ENCODE data around the gene MCF2L.

MCF2L gene

GRCh38 chr13:113122550-113123225 lies 153.7 kb downstream of the MCF2L start, which contains the start of gene F10:
TSS of gene F10 (plus strand) at chr13:113122799. CDS start at chr13:113122856, 57 bp downstream.
- DNase-seq (ENCODE audit: low read depth in 1 of 2, low spot score in 1 of 2): no peak

GRCh38 chr13:113123226-113124201 lies 154.5 kb downstream of the MCF2L start:
- no peak for DNase-seq (ENCODE audit: low read depth in 1 of 2, low spot score in 1 of 2)

GRCh38 chr13:113124211-113124970 lies 155.4 kb downstream of the MCF2L start:
- no peak for DNase-seq (ENCODE audit: low read depth in 1 of 2, low spot score in 1 of 2)

DNA sequence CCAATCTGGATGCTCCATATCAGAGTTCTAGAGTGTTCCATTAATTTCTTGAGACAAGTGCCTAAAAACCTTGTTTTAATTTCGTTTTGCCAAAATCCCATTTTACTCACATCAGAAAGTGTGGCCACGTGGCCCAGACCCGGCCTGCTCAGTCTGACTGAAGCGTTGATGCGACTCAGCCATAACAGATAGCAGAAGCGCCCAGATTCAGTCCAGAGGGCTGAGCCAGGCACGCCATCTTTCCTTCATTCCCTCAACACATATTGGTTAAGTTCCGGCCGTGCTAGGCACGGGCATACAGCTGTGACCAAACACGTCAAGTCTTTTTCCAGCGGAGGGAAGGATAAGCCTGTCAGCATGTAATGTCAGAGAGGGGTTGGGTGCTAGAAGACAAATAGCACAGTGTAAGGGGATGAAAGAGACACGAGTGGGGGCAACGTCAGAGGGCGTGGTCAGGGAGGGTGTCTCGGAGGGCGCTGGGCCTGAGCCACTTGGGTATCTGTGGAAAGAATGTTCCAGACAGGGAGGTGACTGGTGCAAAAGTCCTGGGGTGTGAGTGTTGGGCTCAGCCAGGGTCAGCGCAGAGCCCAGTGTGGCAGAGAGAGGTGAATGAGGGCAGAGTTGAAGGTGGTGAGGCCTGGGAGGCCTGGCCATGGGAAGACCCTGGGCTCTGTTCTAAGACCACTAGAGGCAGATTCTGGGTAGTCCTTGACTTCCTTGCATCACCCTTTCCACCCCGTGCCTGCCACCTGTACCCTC lies 156.7 kb downstream of the MCF2L start:
- no peak for DNase-seq (ENCODE audit: low read depth in 1 of 2, low spot score in 1 of 2)

DNA sequence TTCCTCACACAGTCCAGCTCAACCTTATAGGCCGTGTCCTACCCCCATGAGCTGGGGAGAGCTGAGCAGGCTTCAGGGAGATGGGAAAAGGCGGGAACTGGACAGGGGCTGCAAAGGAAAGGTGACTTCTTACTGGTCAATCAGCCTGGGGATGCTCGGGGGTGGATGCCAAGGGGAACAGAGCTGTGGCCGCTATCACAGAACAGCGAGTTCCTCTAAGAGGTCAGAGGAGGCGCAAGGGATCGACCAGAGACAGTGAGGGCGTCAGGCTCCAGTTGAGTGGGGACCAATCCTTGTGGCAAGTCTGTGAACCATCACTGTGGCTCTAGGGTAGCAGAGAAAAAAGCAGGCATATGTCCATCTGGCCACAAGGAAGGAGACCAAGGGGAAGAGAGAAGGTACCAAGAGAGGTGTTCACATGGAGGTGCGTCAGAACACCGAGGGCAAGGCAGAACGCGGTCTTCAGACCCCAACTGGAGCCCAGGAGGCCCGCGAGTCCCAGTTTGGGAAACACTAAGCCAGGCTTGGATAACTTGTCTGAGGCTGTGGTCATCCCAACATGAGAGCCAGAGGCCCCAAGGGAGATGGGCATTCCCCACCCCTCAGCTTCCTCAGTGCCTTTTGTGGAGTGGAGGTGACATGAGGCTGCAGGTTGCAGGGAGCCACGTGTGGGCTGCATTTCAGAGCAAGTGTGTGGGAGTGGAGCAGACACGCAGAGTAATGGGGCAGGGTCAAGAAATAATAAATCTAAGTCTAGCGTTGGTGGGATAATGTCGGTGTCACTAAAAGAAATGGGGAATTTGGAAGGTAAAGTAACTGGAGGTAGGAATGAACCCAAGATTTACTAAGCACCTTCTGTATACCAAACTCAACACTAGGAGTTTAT lies 157.5 kb downstream of the MCF2L start:
- no peak for DNase-seq (ENCODE audit: low read depth in 1 of 2, low spot score in 1 of 2)

DNA sequence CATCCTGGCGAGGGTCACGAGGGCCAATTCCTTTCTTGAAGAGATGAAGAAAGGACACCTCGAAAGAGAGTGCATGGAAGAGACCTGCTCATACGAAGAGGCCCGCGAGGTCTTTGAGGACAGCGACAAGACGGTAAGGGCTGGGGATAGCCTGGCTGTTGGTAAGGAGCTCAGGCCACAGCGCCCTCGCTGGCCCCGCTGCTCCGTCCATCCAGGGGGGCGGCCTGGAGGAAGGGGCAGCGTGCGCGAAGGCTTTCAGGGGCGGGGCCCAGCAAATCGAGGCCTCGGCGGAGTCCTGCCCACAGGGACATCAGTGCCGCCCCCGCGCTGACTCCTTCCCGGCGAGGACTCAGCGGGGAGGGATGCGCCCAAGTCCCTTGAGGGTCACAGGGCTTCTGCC lies 160.5 kb downstream of the MCF2L start:
- no peak for DNase-seq (ENCODE audit: low read depth in 1 of 2, low spot score in 1 of 2)

DNA sequence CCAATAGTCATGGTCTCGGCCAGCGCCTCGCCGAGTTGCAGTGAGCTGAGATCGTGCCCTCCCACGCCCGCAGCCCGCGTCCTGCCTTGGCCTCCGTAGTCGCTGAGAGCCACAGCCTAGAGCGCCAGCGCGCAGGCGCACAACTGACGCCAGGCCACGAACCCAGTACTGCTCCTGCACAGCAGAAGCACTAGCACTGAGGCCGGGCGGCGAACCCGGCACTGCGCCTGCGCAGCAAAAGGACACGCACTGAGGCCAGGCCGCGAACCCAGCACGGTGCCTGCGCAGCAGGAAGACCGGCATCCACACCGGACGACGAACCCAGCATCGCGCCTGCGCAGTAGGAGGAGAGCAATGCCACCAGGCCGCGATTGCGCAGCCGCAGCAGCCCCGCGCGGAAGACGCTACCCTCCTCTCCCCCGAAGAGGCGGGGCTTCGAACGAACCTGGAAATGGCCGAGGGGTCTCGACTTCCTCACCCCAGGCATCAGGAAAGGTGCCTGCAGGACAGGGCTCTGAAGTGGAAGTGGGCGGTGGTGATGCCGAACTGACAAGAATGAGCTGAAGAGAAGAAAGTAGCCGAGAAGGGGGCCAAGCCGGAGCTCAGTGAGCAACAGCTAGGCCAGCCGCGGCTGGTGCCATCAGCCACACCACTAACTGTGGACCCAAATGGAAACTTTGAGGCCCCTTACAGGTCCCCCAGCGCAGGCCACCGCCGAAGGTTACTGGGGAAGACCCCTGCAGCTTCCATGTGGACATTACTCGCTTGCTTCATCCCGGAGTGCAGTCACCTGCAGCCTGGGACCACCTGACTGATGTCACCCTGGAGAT lies 161.1 kb downstream of the MCF2L start:
- no peak for DNase-seq (ENCODE audit: low read depth in 1 of 2, low spot score in 1 of 2)

DNA sequence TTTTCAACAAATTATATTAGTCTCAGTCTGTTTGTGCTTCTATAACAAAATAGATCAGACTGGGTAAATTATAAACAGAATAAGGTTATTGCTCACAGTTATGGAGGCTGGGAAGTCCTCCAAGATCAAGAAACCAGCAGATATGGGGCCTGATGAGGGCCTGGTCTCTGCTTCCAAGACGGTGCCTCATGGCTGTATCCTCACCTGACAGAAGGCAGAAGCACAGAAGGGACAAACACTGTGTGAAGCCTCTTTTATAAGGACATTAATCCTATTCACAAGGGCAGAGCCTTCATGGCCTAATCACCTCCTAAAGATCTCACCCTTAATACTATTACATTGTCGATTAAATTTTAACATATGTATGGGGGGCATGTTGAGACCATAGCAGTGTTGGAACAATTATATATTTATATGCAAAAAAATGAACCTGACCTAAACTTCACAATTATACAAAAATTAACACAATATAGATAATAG lies 166.3 kb downstream of the MCF2L start:
- DNase-seq (ENCODE audit: low read depth in 1 of 2, low spot score in 1 of 2): no peak

DNA sequence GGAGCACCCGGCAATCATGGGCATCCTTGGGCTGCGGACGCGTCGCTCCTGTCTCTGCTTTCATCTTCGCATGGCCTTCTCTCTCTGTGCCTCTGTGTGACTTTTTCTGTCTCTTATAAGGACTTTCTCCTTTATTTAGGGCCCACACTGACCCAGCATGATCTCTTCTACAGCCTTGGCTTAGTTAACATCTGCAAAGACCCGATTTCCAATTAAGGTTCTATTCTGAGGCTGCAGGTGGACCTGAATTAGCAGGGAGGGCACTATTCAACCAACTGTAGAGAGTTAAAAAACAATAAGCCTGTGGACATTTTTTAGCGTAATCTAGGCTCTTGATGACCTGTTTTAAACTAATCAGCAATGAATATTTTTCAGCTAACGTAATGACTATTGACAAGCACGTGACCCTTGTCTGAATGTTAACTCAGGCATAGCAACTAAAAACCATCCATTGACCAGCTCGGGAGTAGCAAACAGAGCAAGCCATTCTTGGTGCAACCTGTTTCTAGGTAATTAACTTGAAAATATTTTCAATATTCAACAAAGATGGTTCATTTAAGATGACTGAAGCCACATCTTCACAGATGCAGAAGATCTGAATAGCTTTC lies 168.8 kb downstream of the MCF2L start:
- DNase-seq (ENCODE audit: low read depth in 1 of 2, low spot score in 1 of 2): no peak

DNA sequence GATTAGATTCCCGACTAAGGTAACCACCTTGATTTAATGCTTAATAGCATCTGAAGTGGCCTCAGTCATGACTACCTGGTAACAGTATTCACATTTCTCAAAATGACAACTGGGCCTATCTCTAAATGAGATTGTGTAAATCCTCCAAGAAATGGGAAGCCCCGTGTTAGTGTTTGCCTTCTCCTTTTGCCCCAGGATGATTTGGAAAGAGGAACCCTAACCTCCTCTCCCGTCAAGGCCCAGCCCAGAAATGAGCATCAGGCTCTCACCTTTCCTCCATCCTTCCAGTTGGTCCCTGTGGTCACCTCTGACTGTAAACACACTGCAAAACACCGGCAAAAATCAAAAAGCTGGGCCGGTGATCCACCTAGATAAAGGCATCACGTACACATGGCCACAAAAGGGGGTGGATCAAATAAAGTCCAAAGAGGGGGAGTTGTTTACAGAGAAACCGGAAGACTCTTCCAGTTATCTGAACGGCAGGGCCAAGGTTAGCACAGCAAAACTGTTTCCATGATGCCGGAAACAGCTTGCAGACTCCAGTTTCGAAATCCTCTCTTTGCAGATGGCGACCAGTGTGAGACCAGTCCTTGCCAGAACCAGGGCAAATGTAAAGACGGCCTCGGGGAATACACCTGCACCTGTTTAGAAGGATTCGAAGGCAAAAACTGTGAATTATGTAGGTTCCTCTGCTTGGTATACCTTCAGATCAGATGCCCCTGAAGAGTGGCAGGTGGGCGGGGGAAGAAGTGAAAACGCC lies 170.0 kb downstream of the MCF2L start:
- DNase-seq (ENCODE audit: low read depth in 1 of 2, low spot score in 1 of 2): no peak

DNA sequence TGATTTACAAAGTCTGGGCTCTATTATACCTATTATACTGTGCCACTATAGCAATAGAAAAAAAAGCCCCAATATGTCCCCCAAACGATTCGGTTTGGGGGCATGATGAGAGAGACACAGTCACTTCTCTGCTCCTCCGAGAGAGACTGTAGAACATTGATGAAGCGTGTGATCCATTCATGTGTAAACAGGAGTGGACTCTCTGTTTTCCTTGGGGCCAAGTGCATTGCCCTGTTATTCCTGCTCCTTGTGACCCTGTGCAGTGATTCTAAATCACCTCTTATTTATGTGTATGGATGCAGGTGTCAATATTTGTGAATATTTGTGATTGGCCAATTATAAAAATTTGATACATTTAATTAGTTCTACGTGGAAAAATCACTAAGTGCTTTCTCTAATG lies 170.6 kb downstream of the MCF2L start:
- DNase-seq (ENCODE audit: low read depth in 1 of 2, low spot score in 1 of 2): no peak

GRCh38 chr13:113140677-113141600 lies 171.9 kb downstream of the MCF2L start:
- no peak for DNase-seq (ENCODE audit: low read depth in 1 of 2, low spot score in 1 of 2)

- DNase-seq (ENCODE audit: low read depth in 1 of 2, low spot score in 1 of 2): no peak
Observed at GRCh38 chr13:113141601-113141970, 172.6 kb downstream of the MCF2L start.

GRCh38 chr13:113142876-113143275 lies 173.9 kb downstream of the MCF2L start:
- DNase-seq (ENCODE audit: low read depth in 1 of 2, low spot score in 1 of 2): no peak

GRCh38 chr13:113143466-113144254 lies 174.6 kb downstream of the MCF2L start:
- no peak for DNase-seq (ENCODE audit: low read depth in 1 of 2, low spot score in 1 of 2)

DNA sequence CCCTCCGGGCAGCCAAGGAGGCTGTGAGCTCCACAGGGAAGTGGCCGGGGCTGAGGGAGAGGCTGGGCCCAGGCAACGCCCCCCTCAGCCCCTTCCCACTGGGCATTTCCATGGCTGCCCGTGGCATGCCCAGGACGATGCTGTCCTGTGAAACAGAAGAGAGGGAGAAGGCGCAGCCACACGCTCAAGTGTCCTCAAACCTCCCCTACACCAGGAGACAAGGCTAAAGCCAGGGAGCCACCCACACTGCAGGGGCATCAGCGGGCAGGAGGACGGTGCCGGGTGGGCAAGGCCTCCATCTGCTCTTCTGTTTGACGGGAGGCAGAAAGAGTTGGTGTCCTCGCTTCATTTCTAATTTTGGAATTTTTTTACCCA lies 175.2 kb downstream of the MCF2L start:
- no peak for DNase-seq (ENCODE audit: low read depth in 1 of 2, low spot score in 1 of 2)

All from activated T-helper 1 cell treated with anti-CD3 and anti-CD28 coated beads, Interleukin-2, amount 50 U/mL, for 16 hours (primary cell).